ENCODE results near the gene ACAD10.

DNA sequence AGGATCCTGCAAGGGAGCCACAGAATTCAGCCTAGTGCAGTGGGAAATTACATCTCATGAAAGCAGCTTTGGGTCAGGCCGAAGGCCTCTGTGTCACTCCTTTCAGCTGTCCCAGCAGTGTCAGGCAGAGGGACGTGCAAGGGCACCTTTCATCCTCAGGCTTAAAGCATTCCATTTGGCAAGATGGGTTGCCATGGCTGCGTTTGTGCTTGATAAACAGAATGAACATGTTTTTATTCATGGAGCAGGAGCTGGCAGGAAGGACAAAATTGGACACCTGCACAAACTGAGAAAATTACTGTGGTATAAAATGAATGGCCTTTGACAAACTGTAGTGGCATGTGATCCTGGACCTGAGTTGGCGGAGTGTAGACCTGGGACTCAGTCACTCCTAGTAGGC, 29.4 kb downstream of the ACAD10 start:
- TF ChIP-seq CTCF (IDR thresholded peaks at IDR 0.05; ENCODE audit: low read depth, low read length): no peak
- TF ChIP-seq POLR2A (IDR thresholded peaks at IDR 0.05; ENCODE audit: extremely low read depth, insufficient read length): no peak
- TF ChIP-seq MYC (IDR thresholded peaks at IDR 0.05; ENCODE audit: low read depth, low read length): no peak

Data from NB4 (cell line).